Measurements from ENCODE around the gene ANXA3. TPM values are rescaled to one million over a fixed set of nuclear protein-coding genes. Genes with fewer than 3 reads are reported as not detected.

Gene ANXA3
- total RNA-seq, 1 donor from 2014 or later, result not detected

- Mint-ChIP-seq H3K9me3 (no peaks in the 10 kb centered on the region), H3K4me1 (peaks cover 4% of the 10 kb centered on the region), H3K27ac (ENCODE audit: unreplicated experiment) (no peak overlapping the region), H3K27me3 (ENCODE audit: low read depth) (peaks cover 46% of the 10 kb centered on the region), H3K4me3 (peak overlapping the region; percentile 25), H3K36me3 (ENCODE audit: low read depth) (no peaks in the 10 kb centered on the region)
- no peak for TF ChIP-seq CTCF (conservative IDR thresholded peaks at IDR 0.05)
- no peak for DNase-seq (ENCODE audit: low read depth, low spot score)
Observed at GRCh38 chr4:78553043-78553396, 1.4 kb downstream of the ANXA3 start.

GRCh38 chr4:78553529-78554060, 2.0 kb downstream of the ANXA3 start:
- DNase-seq (ENCODE audit: low read depth, low spot score), result no peak
- Mint-ChIP-seq H3K4me3 (no peak overlapping the region), H3K36me3 (ENCODE audit: low read depth) (no peaks in the 10 kb centered on the region), H3K9me3 (no peaks in the 10 kb centered on the region), H3K27me3 (ENCODE audit: low read depth) (peaks cover 46% of the 10 kb centered on the region), H3K27ac (ENCODE audit: unreplicated experiment) (no peak overlapping the region), H3K4me1 (peaks cover 4% of the 10 kb centered on the region)
- no peak for TF ChIP-seq CTCF (conservative IDR thresholded peaks at IDR 0.05)

DNA sequence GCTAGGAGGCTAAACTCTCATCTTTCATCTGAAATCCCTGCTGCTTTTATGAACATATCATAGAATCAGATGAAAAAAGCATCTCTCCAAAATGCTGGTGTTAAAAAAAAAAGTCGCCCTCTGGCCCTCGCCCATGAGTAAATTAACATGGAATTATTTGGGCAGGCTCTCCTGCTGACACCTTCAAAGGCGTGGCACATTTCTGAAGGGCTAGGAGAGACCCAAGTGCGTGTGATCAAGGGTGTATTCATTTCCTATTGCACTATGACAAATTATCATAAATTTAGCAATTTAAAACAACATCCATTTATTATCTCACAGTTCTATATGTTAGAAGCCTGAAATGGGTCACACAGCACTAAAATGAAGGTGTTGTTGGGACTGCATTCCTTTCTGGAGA, 5.1 kb downstream of the ANXA3 start:
- H3K27me3 Mint-ChIP-seq (ENCODE audit: low read depth), result peaks cover 26% of the 10 kb centered on the region
- H3K27ac Mint-ChIP-seq (ENCODE audit: unreplicated experiment), result no peak overlapping the region
- no peaks in the 10 kb centered on the region for H3K9me3 Mint-ChIP-seq
- TF ChIP-seq CTCF (conservative IDR thresholded peaks at IDR 0.05), result no peak
- H3K4me1 Mint-ChIP-seq, result no peaks in the 10 kb centered on the region
- H3K4me3 Mint-ChIP-seq, result no peak overlapping the region
- no peaks in the 10 kb centered on the region for H3K36me3 Mint-ChIP-seq (ENCODE audit: low read depth)
- DNase-seq (ENCODE audit: low read depth, low spot score), result no peak

- H3K4me1 Mint-ChIP-seq, result no peaks in the 10 kb centered on the region
- peaks cover 16% of the 10 kb centered on the region for H3K27me3 Mint-ChIP-seq (ENCODE audit: low read depth)
- no peaks in the 10 kb centered on the region for H3K36me3 Mint-ChIP-seq (ENCODE audit: low read depth)
- H3K9me3 Mint-ChIP-seq, result no peaks in the 10 kb centered on the region
- H3K4me3 Mint-ChIP-seq, result no peak overlapping the region
- no peak for TF ChIP-seq CTCF (conservative IDR thresholded peaks at IDR 0.05)
- no peak for DNase-seq (ENCODE audit: low read depth, low spot score)
- no peak overlapping the region for H3K27ac Mint-ChIP-seq (ENCODE audit: unreplicated experiment)
Observed at GRCh38 chr4:78557841-78558240, 6.3 kb downstream of the ANXA3 start.

GRCh38 chr4:78558410-78558809, 6.8 kb downstream of the ANXA3 start:
- Mint-ChIP-seq H3K36me3 (ENCODE audit: low read depth) (no peaks in the 10 kb centered on the region), H3K27ac (ENCODE audit: unreplicated experiment) (no peak overlapping the region), H3K9me3 (no peaks in the 10 kb centered on the region), H3K4me3 (no peak overlapping the region), H3K27me3 (ENCODE audit: low read depth) (peaks cover 10% of the 10 kb centered on the region), H3K4me1 (no peaks in the 10 kb centered on the region)
- no peak for DNase-seq (ENCODE audit: low read depth, low spot score)
- no peak for TF ChIP-seq CTCF (conservative IDR thresholded peaks at IDR 0.05)
